C4-2B (cell line): ENCODE measurements around the gene KCNIP4.

Experiments used
- H3K27ac ChIP-seq: fragments of 450-650 bp; 2 replicates; pipeline ENCODE4 v1.5.1; 2017
- CTCF ChIP-seq: fragments of 450-650 bp; conservative IDR thresholded peaks from 2 replicates; pipeline ENCODE4 v1.5.1; 2017; ENCODE audit warnings: mild to moderate bottlenecking
- ZFX ChIP-seq: fragments of 450-650 bp; IDR thresholded peaks from 2 replicates; pipeline ENCODE4 v1.6.1; 2017

Gene KCNIP4

GRCh38 chr4:20944451-20944850 lies 1004.1 kb downstream of the KCNIP4 start:
- H3K27ac ChIP-seq, result no peak overlapping the region
- no peak for TF ChIP-seq CTCF

- no peak overlapping the region for H3K27ac ChIP-seq
Observed at GRCh38 chr4:20938204-20938603, 1010.4 kb downstream of the KCNIP4 start.

GRCh38 chr4:20926529-20926928 lies 1022.0 kb downstream of the KCNIP4 start:
- no peak overlapping the region for H3K27ac ChIP-seq
- TF ChIP-seq CTCF, result no peak
- TF ChIP-seq ZFX, result no peak

More at GRCh38 chr4:20938204-20938603, 1010.4 kb downstream of the KCNIP4 start:
- TF ChIP-seq CTCF, result no peak
- TF ChIP-seq ZFX, result no peak

GRCh38 chr4:20925176-20925575 lies 1023.4 kb downstream of the KCNIP4 start:
- no peak overlapping the region for H3K27ac ChIP-seq
- TF ChIP-seq ZFX (no peak), CTCF (no peak)

- no peak overlapping the region for H3K27ac ChIP-seq
- no peak for TF ChIP-seq CTCF
- TF ChIP-seq ZFX, result no peak
Observed at GRCh38 chr4:20922962-20923361, 1025.6 kb downstream of the KCNIP4 start.

GRCh38 chr4:20916106-20916505 lies 1032.5 kb downstream of the KCNIP4 start:
- no peak overlapping the region for H3K27ac ChIP-seq
- TF ChIP-seq ZFX, result no peak

- H3K27ac ChIP-seq, result no peak overlapping the region
- TF ChIP-seq CTCF (no peak), ZFX (no peak)
Observed at GRCh38 chr4:20904966-20905365, 1043.6 kb downstream of the KCNIP4 start.

- TF ChIP-seq ZFX (no peak), CTCF (no peak)
- no peak overlapping the region for H3K27ac ChIP-seq
Observed at GRCh38 chr4:20901851-20902250, 1046.7 kb downstream of the KCNIP4 start.
